KMS-11 (cell line): ENCODE measurements around the gene ZNF763.

ENCODE experiments used
- H2AFZ ChIP-seq: fragments of 200-600 bp; sonication (generic); 2 replicates; pipeline ENCODE4 v1.6.1; 2016; ENCODE audit warnings: antibody characterized with exemption, mixed run types, low read depth
- H3K27ac ChIP-seq: fragments of 200-600 bp; sonication (generic); 2 replicates; pipeline ENCODE4 v1.6.1; 2016; ENCODE audit warnings: mild to moderate bottlenecking, mixed run types
- H3K27me3 ChIP-seq: fragments of 200-600 bp; sonication (generic); 2 replicates; pipeline ENCODE4 v1.6.1; 2017; ENCODE audit warnings: mild to moderate bottlenecking, low read depth, mixed run types, moderate library complexity; ENCODE audit not compliant: insufficient read depth
- H3K36me3 ChIP-seq: fragments of 200-600 bp; sonication (generic); 2 replicates; pipeline ENCODE4 v1.6.1; 2017; ENCODE audit warnings: mild to moderate bottlenecking, mixed run types; ENCODE audit not compliant: insufficient read depth
- H3K4me1 ChIP-seq: fragments of 200-600 bp; sonication (generic); 2 replicates; pipeline ENCODE4 v1.6.1; 2016; ENCODE audit warnings: mild to moderate bottlenecking, low read depth, mixed run types; ENCODE audit not compliant: poor library complexity, severe bottlenecking
- H3K4me2 ChIP-seq: fragments of 200-600 bp; sonication (generic); 2 replicates; pipeline ENCODE4 v1.7.0; 2016; ENCODE audit warnings: mild to moderate bottlenecking, mixed run types
- H3K4me3 ChIP-seq: fragments of 200-600 bp; sonication (generic); IDR thresholded peaks from 2 replicates; pipeline ENCODE4 v1.6.1; 2017; ENCODE audit warnings: low read depth, low read length, mixed read lengths; ENCODE audit not compliant: insufficient read depth
- H3K79me2 ChIP-seq: fragments of 200-600 bp; sonication (generic); 2 replicates; pipeline ENCODE4 v1.6.1; 2016; ENCODE audit warnings: low read depth, mixed run types; ENCODE audit not compliant: insufficient read depth
- H3K9ac ChIP-seq: fragments of 200-600 bp; sonication (generic); 2 replicates; pipeline ENCODE4 v1.6.1; 2016; ENCODE audit warnings: mild to moderate bottlenecking, mixed run types
- H4K20me1 ChIP-seq: fragments of 200-600 bp; sonication (generic); 2 replicates; pipeline ENCODE4 v1.6.1; 2016; ENCODE audit warnings: mild to moderate bottlenecking, mixed run types; ENCODE audit not compliant: insufficient read depth
- TF ChIP-seq, protein P1 (sequence below): fragments of 200-600 bp; sonication (generic); conservative IDR thresholded peaks from 2 replicates; pipeline ENCODE4 v1.6.1; 2017; ENCODE audit warnings: low read depth, mild to moderate bottlenecking, antibody characterized with exemption, low read length, moderate library complexity, mixed read lengths

ZNF763 gene

DNA sequence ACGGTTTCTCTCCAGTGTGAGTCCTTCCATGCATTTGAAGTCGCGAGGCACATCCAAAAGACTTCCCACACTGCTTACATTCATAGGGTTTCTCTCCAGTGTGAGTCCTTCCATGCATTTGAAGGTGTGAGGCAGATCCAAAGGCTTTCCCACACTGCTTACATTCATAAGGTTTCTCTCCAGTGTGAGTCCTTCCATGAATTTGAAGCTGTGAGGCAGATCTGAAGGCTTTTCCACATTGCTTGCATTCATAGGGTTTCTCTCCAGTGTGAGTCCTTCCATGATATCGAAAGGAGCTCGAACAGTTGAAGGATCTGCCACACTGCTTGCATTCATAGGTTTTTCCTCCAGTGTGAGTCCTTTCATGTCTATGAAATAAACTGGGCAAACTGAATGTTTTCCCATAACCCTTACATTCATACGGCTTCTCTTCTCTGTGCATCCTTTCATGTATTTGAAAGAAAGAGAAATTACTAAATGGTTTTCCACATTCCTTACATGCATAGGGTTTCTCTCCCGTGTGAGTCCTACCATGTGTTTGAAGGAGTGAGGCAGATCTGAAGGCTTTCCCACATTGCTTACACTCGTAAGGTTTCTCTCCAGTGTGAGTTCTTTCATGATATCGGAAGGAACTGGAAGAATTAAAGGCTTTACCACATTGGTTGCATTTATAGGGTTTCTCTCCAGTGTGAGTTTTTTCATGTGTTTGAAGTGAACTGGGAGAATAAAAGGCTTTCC, 50.3 kb downstream of the ZNF763 start:
- TF ChIP-seq, protein P1, sequence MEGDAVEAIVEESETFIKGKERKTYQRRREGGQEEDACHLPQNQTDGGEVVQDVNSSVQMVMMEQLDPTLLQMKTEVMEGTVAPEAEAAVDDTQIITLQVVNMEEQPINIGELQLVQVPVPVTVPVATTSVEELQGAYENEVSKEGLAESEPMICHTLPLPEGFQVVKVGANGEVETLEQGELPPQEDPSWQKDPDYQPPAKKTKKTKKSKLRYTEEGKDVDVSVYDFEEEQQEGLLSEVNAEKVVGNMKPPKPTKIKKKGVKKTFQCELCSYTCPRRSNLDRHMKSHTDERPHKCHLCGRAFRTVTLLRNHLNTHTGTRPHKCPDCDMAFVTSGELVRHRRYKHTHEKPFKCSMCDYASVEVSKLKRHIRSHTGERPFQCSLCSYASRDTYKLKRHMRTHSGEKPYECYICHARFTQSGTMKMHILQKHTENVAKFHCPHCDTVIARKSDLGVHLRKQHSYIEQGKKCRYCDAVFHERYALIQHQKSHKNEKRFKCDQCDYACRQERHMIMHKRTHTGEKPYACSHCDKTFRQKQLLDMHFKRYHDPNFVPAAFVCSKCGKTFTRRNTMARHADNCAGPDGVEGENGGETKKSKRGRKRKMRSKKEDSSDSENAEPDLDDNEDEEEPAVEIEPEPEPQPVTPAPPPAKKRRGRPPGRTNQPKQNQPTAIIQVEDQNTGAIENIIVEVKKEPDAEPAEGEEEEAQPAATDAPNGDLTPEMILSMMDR = no peak
- Histone ChIP-seq H3K4me3 (no peak overlapping the region), H3K79me2 (no peaks in the 10 kb centered on the region), H4K20me1 (no peaks in the 10 kb centered on the region), H3K27me3 (no peaks in the 10 kb centered on the region), H3K4me2 (no peak overlapping the region), H3K9ac (no peak overlapping the region), H3K27ac (no peak overlapping the region), H3K36me3 (no peaks in the 10 kb centered on the region), H3K4me1 (no peaks in the 10 kb centered on the region), H2AFZ (no peak overlapping the region)

DNA sequence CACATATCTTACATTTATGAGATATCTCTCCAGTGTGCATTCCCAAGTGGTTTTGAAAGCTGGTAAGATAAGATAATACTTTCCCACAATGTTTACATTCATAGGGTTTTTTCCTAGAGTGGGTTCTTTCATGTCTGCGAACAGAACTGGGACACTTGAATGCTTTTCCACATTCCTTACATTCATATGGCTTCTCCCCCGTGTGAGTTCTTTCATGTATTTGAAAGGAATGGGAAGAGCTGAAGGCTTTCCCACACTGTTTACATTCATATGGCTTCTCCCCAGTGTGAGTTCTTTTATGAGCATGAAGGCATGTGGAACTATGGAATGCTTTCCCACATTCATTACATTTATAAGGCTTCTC, 50.9 kb downstream of the ZNF763 start:
- Histone ChIP-seq H3K36me3 (no peaks in the 10 kb centered on the region), H3K9ac (no peak overlapping the region), H3K4me2 (no peak overlapping the region), H3K4me1 (no peaks in the 10 kb centered on the region), H2AFZ (no peak overlapping the region), H3K4me3 (no peak overlapping the region), H3K79me2 (no peaks in the 10 kb centered on the region), H4K20me1 (no peaks in the 10 kb centered on the region), H3K27ac (no peak overlapping the region), H3K27me3 (no peaks in the 10 kb centered on the region)
- TF ChIP-seq, protein P1 = no peak
